Type B pancreatic cell (in vitro differentiated cells): ENCODE results near the gene TBCB. TPM values are rescaled to one million over a fixed set of nuclear protein-coding genes. Genes with fewer than 3 reads are reported as not detected.
"Not testable (repeated sequence)": the region's sequence is repeated elsewhere in the genome, so short reads cannot be mapped to it uniquely, and the experiment has no call there.

ENCODE experiments used
- DNase-seq: peaks from one replicate; pipeline ENCODE4 v3.0.0; 2021; ENCODE audit warnings: mixed read lengths; ENCODE audit not compliant: unreplicated experiment; ENCODE audit errors: extremely low spot score
- H3K27ac Mint-ChIP-seq: 2 replicates; pipeline ENCODE4 v1.8.0; 2021; ENCODE audit warnings: mild to moderate bottlenecking, mixed read lengths
- H3K27me3 Mint-ChIP-seq: 2 replicates; pipeline ENCODE4 v1.8.0; 2021; ENCODE audit warnings: mixed read lengths
- H3K36me3 Mint-ChIP-seq: 2 replicates; pipeline ENCODE4 v1.8.0; 2021; ENCODE audit warnings: mixed read lengths
- H3K4me1 Mint-ChIP-seq: one replicate; pipeline ENCODE4 v1.8.0; 2021; ENCODE audit warnings: mixed read lengths; ENCODE audit not compliant: unreplicated experiment
- H3K4me3 Mint-ChIP-seq: 2 replicates; pipeline ENCODE4 v1.8.0; 2021; ENCODE audit warnings: mild to moderate bottlenecking, mixed read lengths
- H3K9me3 Mint-ChIP-seq: 2 replicates; pipeline ENCODE4 v1.8.0; 2021; ENCODE audit warnings: mixed read lengths
- total RNA-seq: library from RNA; stranded (reverse); gene quantifications from 2 replicates; pipeline ENCODE4 v1.2.1, GENCODE V29; 2021; ENCODE audit warnings: low replicate concordance
- TF ChIP-seq, protein P1 (sequence below): fragments of 200-600 bp; sonication (generic); conservative IDR thresholded peaks from 2 replicates; pipeline ENCODE4 v1.5.0; 2021; ENCODE audit warnings: antibody characterized with exemption, mild to moderate bottlenecking

The TBCB gene
- total RNA-seq, 1 donor from 2014 or later, result 148 TPM

DNA sequence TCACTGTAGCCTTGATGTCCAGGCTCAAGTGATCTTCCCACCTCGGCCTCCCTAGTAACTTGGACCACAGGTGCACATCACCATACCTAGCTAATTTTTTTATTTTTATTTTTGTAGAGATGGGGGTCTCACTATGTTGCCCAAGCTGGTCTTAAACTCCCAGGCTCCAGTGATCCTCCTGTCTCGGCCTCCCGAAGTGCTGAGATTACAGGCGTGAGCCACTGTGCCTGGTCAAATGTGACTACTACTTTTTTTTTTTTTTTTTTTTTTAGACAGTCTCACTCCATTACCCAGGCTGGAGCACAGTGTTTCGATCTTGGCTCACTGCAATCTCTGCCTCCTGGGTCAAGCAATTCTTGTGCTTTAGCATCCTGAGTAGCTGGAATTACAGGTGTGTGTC, 57.6 kb downstream of the TBCB start:
- no peak overlapping the region for H3K4me3 Mint-ChIP-seq
- TF ChIP-seq, protein P1, sequence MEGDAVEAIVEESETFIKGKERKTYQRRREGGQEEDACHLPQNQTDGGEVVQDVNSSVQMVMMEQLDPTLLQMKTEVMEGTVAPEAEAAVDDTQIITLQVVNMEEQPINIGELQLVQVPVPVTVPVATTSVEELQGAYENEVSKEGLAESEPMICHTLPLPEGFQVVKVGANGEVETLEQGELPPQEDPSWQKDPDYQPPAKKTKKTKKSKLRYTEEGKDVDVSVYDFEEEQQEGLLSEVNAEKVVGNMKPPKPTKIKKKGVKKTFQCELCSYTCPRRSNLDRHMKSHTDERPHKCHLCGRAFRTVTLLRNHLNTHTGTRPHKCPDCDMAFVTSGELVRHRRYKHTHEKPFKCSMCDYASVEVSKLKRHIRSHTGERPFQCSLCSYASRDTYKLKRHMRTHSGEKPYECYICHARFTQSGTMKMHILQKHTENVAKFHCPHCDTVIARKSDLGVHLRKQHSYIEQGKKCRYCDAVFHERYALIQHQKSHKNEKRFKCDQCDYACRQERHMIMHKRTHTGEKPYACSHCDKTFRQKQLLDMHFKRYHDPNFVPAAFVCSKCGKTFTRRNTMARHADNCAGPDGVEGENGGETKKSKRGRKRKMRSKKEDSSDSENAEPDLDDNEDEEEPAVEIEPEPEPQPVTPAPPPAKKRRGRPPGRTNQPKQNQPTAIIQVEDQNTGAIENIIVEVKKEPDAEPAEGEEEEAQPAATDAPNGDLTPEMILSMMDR, result no peak
- no peaks in the 10 kb centered on the region for H3K9me3 Mint-ChIP-seq
- no peak for DNase-seq
- H3K27ac Mint-ChIP-seq, result no peak overlapping the region
- H3K27me3 Mint-ChIP-seq, result no peaks in the 10 kb centered on the region
- H3K4me1 Mint-ChIP-seq, result peaks cover 11% of the 10 kb centered on the region
- H3K36me3 Mint-ChIP-seq, result no peaks in the 10 kb centered on the region

DNA sequence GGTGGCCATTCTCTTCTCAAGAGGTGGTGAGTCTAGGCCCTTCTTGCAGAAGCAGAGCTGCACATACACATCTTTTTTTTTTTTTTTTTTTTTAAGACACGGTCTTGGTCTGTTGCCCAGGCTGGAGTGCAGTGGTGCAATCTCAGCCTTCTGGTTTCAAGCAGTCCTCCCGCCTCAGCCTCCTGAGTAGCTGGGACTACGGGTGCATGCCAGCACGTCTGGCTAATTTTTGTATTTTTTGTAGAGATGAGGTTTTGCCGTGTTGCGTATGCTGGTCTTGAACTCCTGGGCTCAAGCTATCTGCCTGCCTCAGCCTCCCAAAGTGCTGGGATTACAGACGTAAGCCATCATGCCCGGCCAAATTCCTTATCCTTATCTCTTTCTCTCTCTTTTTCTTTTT, 58.6 kb downstream of the TBCB start:
- DNase-seq, H3K36me3 Mint-ChIP-seq, H3K27ac Mint-ChIP-seq, H3K9me3 Mint-ChIP-seq, H3K4me3 Mint-ChIP-seq, H3K27me3 Mint-ChIP-seq: not testable (repeated sequence)
- H3K4me1 Mint-ChIP-seq, result peaks cover 11% of the 10 kb centered on the region

Other genes with a start within 250 kb of the TBCB start
- 43.3 and 120 TPM in 2 replicates for gene APLP1, start 246.9 kb upstream of the TBCB start, total RNA-seq
- gene NFKBID, start 214.9 kb upstream of the TBCB start, total RNA-seq, result 9.1 and 11.6 TPM in 2 replicates
- gene HCST, start 212.9 kb upstream of the TBCB start, total RNA-seq, result 1.0 and 1.3 TPM in 2 replicates
- gene TYROBP, start 207.2 kb upstream of the TBCB start, total RNA-seq, result not detected in 2 replicates
- 17.3 and 22.6 TPM in 2 replicates for gene LRFN3, start 179.1 kb upstream of the TBCB start, total RNA-seq
- 16.1 and 17.3 TPM in 2 replicates for gene SDHAF1, start 120.3 kb upstream of the TBCB start, total RNA-seq
- gene SYNE4, start 106.7 kb upstream of the TBCB start, total RNA-seq, result 8.7 and 14.5 TPM in 2 replicates
- 17.8 and 24.8 TPM in 2 replicates for gene ALKBH6, start 101.3 kb upstream of the TBCB start, total RNA-seq
- gene CLIP3, start 82.6 kb upstream of the TBCB start, total RNA-seq, result 5.6 and 51.1 TPM in 2 replicates
- 4.9 and 6.4 TPM in 2 replicates for gene THAP8, start 61.2 kb upstream of the TBCB start, total RNA-seq
- 3.3 and 12.5 TPM in 2 replicates for gene WDR62, start 60.6 kb upstream of the TBCB start, total RNA-seq
- gene OVOL3, start 4.3 kb upstream of the TBCB start, total RNA-seq, result not detected in 2 replicates
- 74.7 and 81.7 TPM in 2 replicates for gene POLR2I, start 593 bp upstream of the TBCB start, total RNA-seq
- 426 and 510 TPM in 2 replicates for gene CAPNS1, start 24.6 kb downstream of the TBCB start, total RNA-seq
- gene COX7A1, start 37.0 kb downstream of the TBCB start, total RNA-seq, result not detected in 2 replicates
- gene ZNF565, start 99.2 kb downstream of the TBCB start, total RNA-seq, result 5.6 and 6.8 TPM in 2 replicates
- 92.6 and 110 TPM in 2 replicates for gene ZNF146, start 99.6 kb downstream of the TBCB start, total RNA-seq